ENCODE measurements around the gene TM4SF4.

Gene TM4SF4

GRCh38 chr3:149465351-149465883, 9.1 kb upstream of the TM4SF4 start:
- Mint-ChIP-seq H3K4me1 (ENCODE audit: low read depth) (no peaks in the 10 kb centered on the region), H3K36me3 (ENCODE audit: low read depth) (no peaks in the 10 kb centered on the region), H3K27me3 (ENCODE audit: low read depth) (peaks cover 7% of the 10 kb centered on the region), H3K4me3 (no peak overlapping the region), H3K9me3 (no peaks in the 10 kb centered on the region), H3K27ac (no peak overlapping the region)

- Mint-ChIP-seq H3K27ac (no peak overlapping the region), H3K36me3 (ENCODE audit: low read depth) (no peaks in the 10 kb centered on the region), H3K4me3 (no peak overlapping the region), H3K27me3 (ENCODE audit: low read depth) (peaks cover 11% of the 10 kb centered on the region), H3K4me1 (ENCODE audit: low read depth) (no peaks in the 10 kb centered on the region), H3K9me3 (no peaks in the 10 kb centered on the region)
Measured at GRCh38 chr3:149466192-149466591, 8.3 kb upstream of the TM4SF4 start.

GRCh38 chr3:149468504-149469212, 5.8 kb upstream of the TM4SF4 start:
- H3K9me3 Mint-ChIP-seq, result no peaks in the 10 kb centered on the region
- H3K27ac Mint-ChIP-seq, result no peak overlapping the region
- no peaks in the 10 kb centered on the region for H3K36me3 Mint-ChIP-seq (ENCODE audit: low read depth)
- H3K27me3 Mint-ChIP-seq (ENCODE audit: low read depth), result peaks cover 15% of the 10 kb centered on the region
- peaks cover 4% of the 10 kb centered on the region for H3K4me1 Mint-ChIP-seq (ENCODE audit: low read depth)
- H3K4me3 Mint-ChIP-seq, result no peak overlapping the region

GRCh38 chr3:149470381-149470780, 4.1 kb upstream of the TM4SF4 start:
- Mint-ChIP-seq H3K4me3 (no peak overlapping the region), H3K9me3 (no peaks in the 10 kb centered on the region), H3K4me1 (ENCODE audit: low read depth) (peaks cover 4% of the 10 kb centered on the region), H3K36me3 (ENCODE audit: low read depth) (no peaks in the 10 kb centered on the region), H3K27ac (no peak overlapping the region), H3K27me3 (ENCODE audit: low read depth) (peaks cover 25% of the 10 kb centered on the region)

GRCh38 chr3:149472030-149472797, 2.3 kb upstream of the TM4SF4 start:
- Mint-ChIP-seq H3K27ac (no peak overlapping the region), H3K4me1 (ENCODE audit: low read depth) (peaks cover 4% of the 10 kb centered on the region), H3K27me3 (ENCODE audit: low read depth) (peaks cover 28% of the 10 kb centered on the region), H3K4me3 (no peak overlapping the region), H3K9me3 (no peaks in the 10 kb centered on the region), H3K36me3 (ENCODE audit: low read depth) (no peaks in the 10 kb centered on the region)

- H3K27me3 Mint-ChIP-seq (ENCODE audit: low read depth), result peaks cover 25% of the 10 kb centered on the region
Measured at GRCh38 chr3:149473357-149474249, 894 bp upstream of the TM4SF4 start.

GRCh38 chr3:149475451-149476060, 1.1 kb downstream of the TM4SF4 start:
- H3K4me3 Mint-ChIP-seq, result no peak overlapping the region
- H3K27ac Mint-ChIP-seq, result no peak overlapping the region
- H3K9me3 Mint-ChIP-seq, result no peaks in the 10 kb centered on the region
- peaks cover 20% of the 10 kb centered on the region for H3K27me3 Mint-ChIP-seq (ENCODE audit: low read depth)
- peaks cover 4% of the 10 kb centered on the region for H3K4me1 Mint-ChIP-seq (ENCODE audit: low read depth)
- H3K36me3 Mint-ChIP-seq (ENCODE audit: low read depth), result no peaks in the 10 kb centered on the region

More at GRCh38 chr3:149473357-149474249, 894 bp upstream of the TM4SF4 start:
- H3K4me3 Mint-ChIP-seq, result no peak overlapping the region
- H3K9me3 Mint-ChIP-seq, result no peaks in the 10 kb centered on the region
- H3K36me3 Mint-ChIP-seq (ENCODE audit: low read depth), result no peaks in the 10 kb centered on the region
- H3K4me1 Mint-ChIP-seq (ENCODE audit: low read depth), result peaks cover 4% of the 10 kb centered on the region
- H3K27ac Mint-ChIP-seq, result no peak overlapping the region

GRCh38 chr3:149476225-149476624, 1.7 kb downstream of the TM4SF4 start:
- Mint-ChIP-seq H3K9me3 (no peaks in the 10 kb centered on the region), H3K4me1 (ENCODE audit: low read depth) (peaks cover 4% of the 10 kb centered on the region), H3K27me3 (ENCODE audit: low read depth) (peaks cover 17% of the 10 kb centered on the region), H3K36me3 (ENCODE audit: low read depth) (no peaks in the 10 kb centered on the region), H3K27ac (no peak overlapping the region), H3K4me3 (no peak overlapping the region)

- H3K27me3 Mint-ChIP-seq (ENCODE audit: low read depth), result peaks cover 9% of the 10 kb centered on the region
- H3K4me3 Mint-ChIP-seq, result no peak overlapping the region
- H3K27ac Mint-ChIP-seq, result no peak overlapping the region
- H3K4me1 Mint-ChIP-seq (ENCODE audit: low read depth), result no peaks in the 10 kb centered on the region
- no peaks in the 10 kb centered on the region for H3K36me3 Mint-ChIP-seq (ENCODE audit: low read depth)
- no peaks in the 10 kb centered on the region for H3K9me3 Mint-ChIP-seq
Measured at GRCh38 chr3:149479621-149480325, 5.3 kb downstream of the TM4SF4 start.

- Mint-ChIP-seq H3K4me1 (ENCODE audit: low read depth) (no peaks in the 10 kb centered on the region), H3K27ac (no peak overlapping the region), H3K9me3 (no peaks in the 10 kb centered on the region), H3K36me3 (ENCODE audit: low read depth) (no peaks in the 10 kb centered on the region), H3K4me3 (no peak overlapping the region), H3K27me3 (ENCODE audit: low read depth) (peaks cover 3% of the 10 kb centered on the region)
Measured at GRCh38 chr3:149480326-149481017, 6.0 kb downstream of the TM4SF4 start.

GRCh38 chr3:149481056-149481455, 6.6 kb downstream of the TM4SF4 start:
- no peaks in the 10 kb centered on the region for H3K9me3 Mint-ChIP-seq
- peaks cover 3% of the 10 kb centered on the region for H3K27me3 Mint-ChIP-seq (ENCODE audit: low read depth)
- no peak overlapping the region for H3K27ac Mint-ChIP-seq
- no peak overlapping the region for H3K4me3 Mint-ChIP-seq
- H3K4me1 Mint-ChIP-seq (ENCODE audit: low read depth), result no peaks in the 10 kb centered on the region
- no peaks in the 10 kb centered on the region for H3K36me3 Mint-ChIP-seq (ENCODE audit: low read depth)

- no peaks in the 10 kb centered on the region for H3K36me3 Mint-ChIP-seq (ENCODE audit: low read depth)
- H3K4me1 Mint-ChIP-seq (ENCODE audit: low read depth), result no peaks in the 10 kb centered on the region
- H3K9me3 Mint-ChIP-seq, result no peaks in the 10 kb centered on the region
- H3K27ac Mint-ChIP-seq, result no peak overlapping the region
- no peak overlapping the region for H3K4me3 Mint-ChIP-seq
- H3K27me3 Mint-ChIP-seq (ENCODE audit: low read depth), result peaks cover 3% of the 10 kb centered on the region
Measured at GRCh38 chr3:149481491-149481890, 7.0 kb downstream of the TM4SF4 start.

- no peak overlapping the region for H3K4me3 Mint-ChIP-seq
- no peaks in the 10 kb centered on the region for H3K9me3 Mint-ChIP-seq
- H3K27me3 Mint-ChIP-seq (ENCODE audit: low read depth), result peaks cover 29% of the 10 kb centered on the region
- no peaks in the 10 kb centered on the region for H3K4me1 Mint-ChIP-seq (ENCODE audit: low read depth)
- no peak overlapping the region for H3K27ac Mint-ChIP-seq
- no peaks in the 10 kb centered on the region for H3K36me3 Mint-ChIP-seq (ENCODE audit: low read depth)
Measured at GRCh38 chr3:149486726-149487125, 12.2 kb downstream of the TM4SF4 start.

All from T-helper 1 cell treated with Interleukin-12 subunit alpha and Interleukin-12 subunit beta and Interleukin-4 antibody, amounts not matched to agents 30 μg/mL and 1 μg/mL, for 36 hours (primary cell).